IMR-90 (cell line): ENCODE results near the gene C17orf100. TPM values are rescaled to one million over a fixed set of nuclear protein-coding genes. Genes with fewer than 3 reads are reported as not detected.

Experiments used
- ATAC-seq: fragments of 200-7000 bp; cut with Tn5 transposase; 2 replicates; pipeline ENCODE4 v1.9.1; 2020; ENCODE audit warnings: low read depth, mild to moderate bottlenecking, moderate library complexity
- BruUV-seq: library from RNA; stranded (reverse); fragments of 400-500 nt; replicated peaks from 2 replicates; lab custom pipeline; 2021; lab: Mats Ljungman, UMichigan
- CTCF ChIA-PET: fragments of 300-600 bp; formaldehyde crosslinking; extraction: SDS; loops from one replicate; lab custom pipeline; 2021; ENCODE audit warnings: antibody characterized with exemption; lab: Yijun Ruan, JAX
- POLR2A ChIA-PET: fragments of 300-600 bp; sonication (Branson Sonifier 250); formaldehyde crosslinking; loops from one replicate; lab custom pipeline; 2022; ENCODE audit warnings: antibody characterized with exemption; ENCODE audit not compliant: unreplicated experiment; lab: Charles Lee
- DNase-seq: peaks from one replicate; pipeline ENCODE4 v3.0.0; 2013
- H2AFZ ChIP-seq: replicated peaks from 2 replicates; pipeline ENCODE3; 2013; ENCODE audit warnings: low read length, mild to moderate bottlenecking; ENCODE audit not compliant: poor library complexity
- H2AK5ac ChIP-seq: 2 replicates; pipeline ENCODE4 v1.6.1; 2013; ENCODE audit warnings: low read depth, low read length, inconsistent platforms
- H2AK9ac ChIP-seq: replicated peaks from 2 replicates; pipeline ENCODE3; 2013; ENCODE audit warnings: mild to moderate bottlenecking, low read depth, low read length, moderate library complexity; ENCODE audit not compliant: poor library complexity
- H2BK120ac ChIP-seq: 2 replicates; pipeline ENCODE4 v1.6.1; 2013; ENCODE audit warnings: low read depth, low read length, inconsistent platforms
- H2BK15ac ChIP-seq: 3 replicates; pipeline ENCODE4 v1.6.1; 2013; ENCODE audit warnings: low read depth, low read length, inconsistent platforms
- H2BK20ac ChIP-seq: 2 replicates; pipeline ENCODE4 v1.6.1; 2013; ENCODE audit warnings: low read depth, mild to moderate bottlenecking, inconsistent platforms, low read length, moderate library complexity
- H2BK5ac ChIP-seq: 2 replicates; pipeline ENCODE4 v1.6.1; 2013; ENCODE audit warnings: mild to moderate bottlenecking, low read depth, low read length, inconsistent platforms; ENCODE audit not compliant: poor library complexity, severe bottlenecking
- H3K14ac ChIP-seq: replicated peaks from 2 replicates; pipeline ENCODE4 v1.6.1; 2013; ENCODE audit warnings: low read depth, low read length, inconsistent platforms
- H3K18ac ChIP-seq: 2 replicates; pipeline ENCODE4 v1.6.1; 2013; ENCODE audit warnings: low read depth, low read length, control low read depth
- H3K23ac ChIP-seq: 2 replicates; pipeline ENCODE4 v1.6.1; 2013; ENCODE audit warnings: low read depth, low read length, inconsistent platforms
- H3K27ac ChIP-seq: 2 replicates; pipeline ENCODE4 v1.5.1; 2013; ENCODE audit warnings: mild to moderate bottlenecking, control low read depth, low read length; ENCODE audit not compliant: insufficient read depth
- H3K27me3 ChIP-seq: 2 replicates; pipeline ENCODE4 v1.6.1; 2013; ENCODE audit warnings: low read length; ENCODE audit not compliant: control insufficient read depth, insufficient read depth
- H3K36me3 ChIP-seq: 2 replicates; pipeline ENCODE4 v1.6.1; 2013; ENCODE audit warnings: low read length, mixed read lengths; ENCODE audit not compliant: control insufficient read depth, insufficient read depth
- H3K4ac ChIP-seq: 2 replicates; pipeline ENCODE4 v1.6.1; 2013; ENCODE audit warnings: low read depth, low read length, inconsistent platforms
- H3K4me1 ChIP-seq: 2 replicates; pipeline ENCODE4 v1.6.1; 2013; ENCODE audit warnings: low read length, mixed read lengths; ENCODE audit not compliant: control insufficient read depth, insufficient read depth
- H3K4me2 ChIP-seq: 2 replicates; pipeline ENCODE4 v1.6.1; 2013; ENCODE audit warnings: low read depth, mild to moderate bottlenecking, control low read depth, low read length, moderate library complexity
- H3K4me3 ChIP-seq: 2 replicates; pipeline ENCODE4 v1.5.1; 2013; ENCODE audit warnings: low read depth, mild to moderate bottlenecking, control low read depth, low read length, moderate library complexity; ENCODE audit not compliant: insufficient read depth
- H3K56ac ChIP-seq: 2 replicates; pipeline ENCODE4 v1.6.1; 2013; ENCODE audit warnings: low read length, inconsistent platforms; ENCODE audit not compliant: insufficient read depth; ENCODE audit errors: extremely low read depth
- H3K79me1 ChIP-seq, 2 experiments: 2 replicates each; pipeline ENCODE4 v1.6.1; 2013; ENCODE audit warnings: low read length in 2 of 2, inconsistent platforms in 1 of 2, low read depth in 1 of 2
- H3K9ac ChIP-seq: 2 replicates; pipeline ENCODE4 v1.6.1; 2013; ENCODE audit warnings: low read depth, low read length, control low read depth
- H3K9me1 ChIP-seq: 2 replicates; pipeline ENCODE4 v1.6.1; 2013; ENCODE audit warnings: low read length, inconsistent platforms; ENCODE audit not compliant: insufficient read depth
- H3K9me3 ChIP-seq: 2 replicates; pipeline ENCODE4 v1.6.1; 2013; ENCODE audit warnings: low read length; ENCODE audit not compliant: control insufficient read depth, insufficient read depth
- H4K20me1 ChIP-seq: 2 replicates; pipeline ENCODE4 v1.6.1; 2013; ENCODE audit warnings: low read length, inconsistent platforms; ENCODE audit not compliant: insufficient read depth
- H4K5ac ChIP-seq: 2 replicates; pipeline ENCODE4 v1.6.1; 2013; ENCODE audit warnings: mild to moderate bottlenecking, low read depth, low read length, control low read depth
- H4K8ac ChIP-seq, 2 experiments: 2 replicates each; pipeline ENCODE4 v1.6.1; 2013; ENCODE audit warnings: low read depth in 2 of 2, low read length in 2 of 2, control low read depth in 1 of 2, inconsistent platforms in 1 of 2
- H4K91ac ChIP-seq: 2 replicates; pipeline ENCODE4 v1.6.1; 2013; ENCODE audit warnings: low read depth, low read length, inconsistent platforms; ENCODE audit not compliant: insufficient read depth
- BHLHE40 ChIP-seq: fragments of 150-350 bp; IDR thresholded peaks from 2 replicates; pipeline ENCODE4 v1.6.1; 2016; ENCODE audit warnings: mild to moderate bottlenecking, low read depth, low read length
- CEBPB ChIP-seq: IDR thresholded peaks from 2 replicates; pipeline ENCODE4 v1.6.1; 2012; ENCODE audit warnings: low read depth, low read length, improper control_type of control experiment
- CHD1 ChIP-seq: IDR thresholded peaks from 2 replicates; pipeline ENCODE4 v1.6.1; 2012; ENCODE audit warnings: low read depth, low read length, improper control_type of control experiment
- CTCF ChIP-seq: conservative IDR thresholded peaks from 2 replicates; pipeline ENCODE4 v1.5.1; 2012; ENCODE audit warnings: mild to moderate bottlenecking, low read depth, low read length, improper control_type of control experiment
- ELK1 ChIP-seq: fragments of 150-350 bp; IDR thresholded peaks from 2 replicates; pipeline ENCODE4 v1.6.1; 2016; ENCODE audit warnings: low read depth, mild to moderate bottlenecking, low read length, moderate library complexity, borderline replicate concordance
- FOS ChIP-seq: fragments of 150-350 bp; IDR thresholded peaks from 2 replicates; pipeline ENCODE4 v1.6.1; 2016; ENCODE audit warnings: low read depth, low read length
- MAFK ChIP-seq: IDR thresholded peaks from 2 replicates; pipeline ENCODE4 v1.6.1; 2012; ENCODE audit warnings: low read depth, low read length, improper control_type of control experiment
- MAZ ChIP-seq: IDR thresholded peaks from 2 replicates; pipeline ENCODE4 v1.6.1; 2012; ENCODE audit warnings: low read depth, mild to moderate bottlenecking, low read length, improper control_type of control experiment, moderate library complexity, borderline replicate concordance
- NFE2L2 ChIP-seq: fragments of 150-350 bp; IDR thresholded peaks from 2 replicates; pipeline ENCODE4 v1.6.1; 2016; ENCODE audit warnings: low read depth, mild to moderate bottlenecking, low read length
- POLR2A ChIP-seq: IDR thresholded peaks from 2 replicates; pipeline ENCODE4 v1.6.1; 2012; ENCODE audit warnings: mild to moderate bottlenecking, low read depth, low read length
- RFX5 ChIP-seq: IDR thresholded peaks from 2 replicates; pipeline ENCODE4 v1.8.0; 2012; ENCODE audit warnings: low read depth, mild to moderate bottlenecking, low read length, moderate library complexity
- SMC3 ChIP-seq: fragments of 150-350 bp; IDR thresholded peaks from 2 replicates; pipeline ENCODE4 v1.6.1; 2016; ENCODE audit warnings: low read depth, mild to moderate bottlenecking, antibody characterized with exemption, low read length, moderate library complexity
- USF2 ChIP-seq: fragments of 150-350 bp; IDR thresholded peaks from 2 replicates; pipeline ENCODE4 v1.6.1; 2017; ENCODE audit warnings: mild to moderate bottlenecking, antibody characterized with exemption, low read length, low read depth
- WGBS, 2 experiments: methylation state at CpG; one replicate each; pipeline versions ENCODE4 v1.1.5 to v1.1.7; 2013; ENCODE audit warnings: missing lambda C conversion rate in 2 of 2; ENCODE audit not compliant: insufficient read length in 1 of 2; ENCODE audit errors: extremely low coverage in 2 of 2; 5-methylcytosine and 5-hydroxymethylcytosine counted together
- dilution Hi-C: fragments of 300-500 bp; cut with HindIII; formaldehyde crosslinking; loops from one replicate; pipeline ENCODE4 v1.14.3; 2018; ENCODE audit warnings: low sequenced_read_pairs; ENCODE audit not compliant: unreplicated experiment
- in situ Hi-C: fragments of 300-500 bp; cut with MboI; formaldehyde crosslinking; loops from 3 replicates; pipeline ENCODE4 v1.14.3; 2019; ENCODE audit warnings: low sequenced_read_pairs, inconsistent platforms, mixed read lengths
- intact Hi-C: fragments of 100-400 bp; cut with micrococcal nuclease; formaldehyde crosslinking; loops from 2 replicates; pipeline ENCODE4 v1.10.0; 2022
- polyA plus RNA-seq, 3 experiments: library from polyadenylated mRNA; depleted of rRNA; stranded (reverse); fragments of >200 nt; gene quantifications; 2 replicates each; pipeline ENCODE4 v1.2.3, GENCODE V29; 2012; ENCODE audit warnings: low replicate concordance in 1 of 3
- total RNA-seq: library from RNA; depleted of rRNA; stranded (reverse); fragments of >200 nt; gene quantifications from 2 replicates; pipeline ENCODE4 v1.2.3, GENCODE V29; 2012

Gene C17orf100
- total and polyA plus RNA-seq, 2 of the 4 experiments (the other 2 are of a cell fraction) = 0.18 to 1.8 TPM

GRCh38 chr17:6695565-6695964, 44.0 kb downstream of the C17orf100 start:
- H3K14ac ChIP-seq = no peak overlapping the region
- no TSS peak for BruUV-seq
- H3K4me3 ChIP-seq = no peak overlapping the region
- peaks cover 12% of the 10 kb centered on the region for H3K27me3 ChIP-seq
- H3K4me1 ChIP-seq = no peaks in the 10 kb centered on the region
- H2BK15ac ChIP-seq = no peak overlapping the region
- intact Hi-C loops = no loop called here
- DNase-seq = no peak
- no peaks in the 10 kb centered on the region for H3K9me1 ChIP-seq
- no peak for ATAC-seq
- H3K79me1 ChIP-seq = no peaks in the 10 kb centered on the region
- H2BK20ac ChIP-seq = no peak overlapping the region
- H3K4ac ChIP-seq = no peak overlapping the region
- H4K20me1 ChIP-seq = no peaks in the 10 kb centered on the region
- H4K91ac ChIP-seq = no peak overlapping the region
- ChIA-PET CTCF (no interaction called here), POLR2A (no interaction called here)
- H3K23ac ChIP-seq = no peak overlapping the region
- no peaks in the 10 kb centered on the region for H3K36me3 ChIP-seq
- dilution Hi-C loops = no loop called here
- H2AFZ ChIP-seq = no peak overlapping the region
- H3K18ac ChIP-seq = no peak overlapping the region
- H3K9me3 ChIP-seq = no peaks in the 10 kb centered on the region
- H4K5ac ChIP-seq = no peak overlapping the region
- in situ Hi-C loops = no loop called here
- H2BK120ac ChIP-seq = no peak overlapping the region
- no peak overlapping the region for H2AK9ac ChIP-seq
- no peak overlapping the region for H2AK5ac ChIP-seq
- 65% methylated on average over 5 of the region's 13 CpGs; no CpG with 5 or more reads in 1 of the 2 experiments for WGBS, 2 experiments
- H3K9ac ChIP-seq = no peak overlapping the region
- H3K27ac ChIP-seq = no peak overlapping the region
- TF ChIP-seq CTCF (no peak), BHLHE40 (no peak), POLR2A (no peak), CEBPB (no peak), NFE2L2 (no peak), CHD1 (no peak), MAFK (no peak), USF2 (no peak), SMC3 (no peak), ELK1 (no peak), MAZ (no peak), RFX5 (no peak), FOS (no peak)
- H3K56ac ChIP-seq = no peak overlapping the region
- no peak overlapping the region for H3K4me2 ChIP-seq
- no peak overlapping the region for H2BK5ac ChIP-seq
- no peak overlapping the region for H4K8ac ChIP-seq
